A673 (cell line): ENCODE results near the gene UTS2R.

Experiments used
- CTCF ChIP-seq: fragments of 300-800, 200-600 bp; sonication (generic); conservative IDR thresholded peaks from 2 replicates; pipeline ENCODE4 v1.5.1; 2017; ENCODE audit warnings: low read depth, mild to moderate bottlenecking, antibody characterized with exemption, low read length, moderate library complexity, mixed read lengths
- EZH2 ChIP-seq: fragments of 200-600 bp; sonication (generic); IDR thresholded peaks from 2 replicates; pipeline ENCODE4 v1.6.1; 2017; ENCODE audit warnings: borderline replicate concordance, low read depth, mild to moderate bottlenecking, mixed read lengths, antibody characterized with exemption, low read length; ENCODE audit not compliant: poor library complexity, severe bottlenecking

DNA sequence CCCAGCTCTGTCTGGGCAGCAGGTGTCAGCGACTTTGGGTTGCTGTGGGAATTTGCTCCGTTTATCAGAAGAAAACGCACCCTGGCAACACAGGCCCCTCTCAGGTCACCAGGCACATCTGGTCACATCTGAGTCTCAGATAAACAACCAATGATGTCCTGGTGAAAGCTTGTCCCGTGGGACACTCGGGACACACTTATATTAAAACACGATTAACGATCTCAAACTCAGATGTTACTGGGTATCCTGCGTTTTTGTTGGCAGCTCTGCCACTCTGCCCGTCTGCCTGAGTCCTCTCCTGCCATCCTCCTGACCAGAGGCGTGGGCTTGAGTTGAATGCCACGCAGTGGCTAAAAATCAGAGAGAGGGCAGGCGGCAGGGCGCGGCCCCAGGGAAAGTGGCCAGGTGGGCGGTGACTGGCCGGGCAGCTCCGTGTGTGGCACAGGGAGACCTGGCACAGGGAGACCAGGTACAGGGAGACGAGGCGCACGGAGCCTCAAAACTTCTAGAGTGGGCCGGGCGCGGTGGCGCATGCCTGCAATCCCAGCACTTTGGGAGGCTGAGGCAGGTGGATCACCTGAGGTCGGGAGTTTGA, 40.1 kb upstream of the UTS2R start:
- TF ChIP-seq CTCF (no peak), EZH2 (no peak)
